HepG2 (cell line): Measurements from ENCODE around the gene ABL2. TPM values are rescaled to one million over a fixed set of nuclear protein-coding genes. Genes with fewer than 3 reads are reported as not detected.

Experiments used
- ATAC-seq: fragments of 200-7000 bp; cut with Tn5 transposase; 3 replicates; pipeline ENCODE4 v1.9.1; 2020; ENCODE audit warnings: mild to moderate bottlenecking, moderate library complexity
- BruUV-seq: library from RNA; stranded (reverse); fragments of 400-500 nt; replicated peaks from 2 replicates; lab custom pipeline; 2021; lab: Mats Ljungman, UMichigan
- CTCF ChIA-PET: fragments of 300-600 bp; formaldehyde crosslinking; extraction: SDS; loops from one replicate; lab custom pipeline; 2021; ENCODE audit warnings: low total read pairs, inconsistent platforms, low intra/inter-chr PET ratio; lab: Yijun Ruan, JAX
- POLR2A ChIA-PET: fragments of 350-600 bp; sonication (Branson Sonifier 250); formaldehyde crosslinking; loops from one replicate; lab custom pipeline; 2020; ENCODE audit warnings: antibody characterized with exemption, inconsistent platforms; lab: Yijun Ruan, JAX
- DNase-seq: peaks from one replicate; pipeline ENCODE4 v3.0.0-alpha.2; 2015; ENCODE audit warnings: low spot score
- FAIRE-seq: peaks from 3 replicates; lab custom pipeline; 2011; peaks lifted over from hg19 to GRCh38; lab: Jason Lieb, UNC
- H2AFZ ChIP-seq: one replicate; pipeline ENCODE4 v1.6.1; 2011; ENCODE audit warnings: low read length, inconsistent platforms
- H3K27ac ChIP-seq: fragments of 300-600 bp; 3 replicates; pipeline ENCODE4 v1.8.0; 2011; ENCODE audit warnings: mixed run types, mild to moderate bottlenecking, mixed read lengths, low read length, inconsistent platforms; ENCODE audit not compliant: insufficient read depth; ENCODE audit errors: extremely low read length
- H3K27me3 ChIP-seq, 2 experiments: fragments of 200-600 bp in 1 of 2; 2 replicates in 1 of 2; 3 replicates in 1 of 2; pipeline versions ENCODE4 v1.6.0 to v1.8.0; 2011; ENCODE audit warnings: low read length in 2 of 2, mild to moderate bottlenecking in 2 of 2, moderate library complexity in 2 of 2, inconsistent platforms in 1 of 2; ENCODE audit not compliant: insufficient read depth in 2 of 2, control insufficient read depth in 1 of 2
- H3K36me3 ChIP-seq, 2 experiments: fragments of 200-600 bp in 1 of 2; replicated peaks in 1 of 2; 2 replicates in 1 of 2; 3 replicates in 1 of 2; pipeline versions ENCODE4 v1.5.1 to v1.8.0; 2011; ENCODE audit warnings: low read length in 2 of 2, inconsistent platforms in 1 of 2; ENCODE audit not compliant: insufficient read depth in 2 of 2, control insufficient read depth in 1 of 2
- H3K4me1 ChIP-seq: 2 replicates; pipeline ENCODE4 v1.5.1; 2012; ENCODE audit warnings: low read length, inconsistent platforms; ENCODE audit not compliant: insufficient read depth
- H3K4me2 ChIP-seq: 2 replicates; pipeline ENCODE4 v1.6.0; 2011; ENCODE audit warnings: low read depth, low read length, inconsistent platforms
- H3K4me3 ChIP-seq, 3 experiments: fragments of 200-600 bp in 1 of 3; sonication (generic), shearing (Covaris generic) in 1 of 3; replicated peaks in 1 of 3; 2 replicates each; pipeline ENCODE4 v1.5.1; 2011 to 2016; ENCODE audit warnings: low read length in 3 of 3, inconsistent platforms in 2 of 3, low read depth in 2 of 3, mild to moderate bottlenecking in 2 of 3, control low read depth in 1 of 3, mixed read lengths in 1 of 3; ENCODE audit not compliant: insufficient read depth in 1 of 3
- H3K79me2 ChIP-seq: one replicate; pipeline ENCODE4 v1.6.1; 2011; ENCODE audit warnings: low read length, inconsistent platforms; ENCODE audit not compliant: insufficient read depth
- H3K9ac ChIP-seq: 2 replicates; pipeline ENCODE4 v1.6.0; 2011; ENCODE audit warnings: mild to moderate bottlenecking, low read depth, low read length, inconsistent platforms; ENCODE audit not compliant: insufficient read depth
- H3K9me3 ChIP-seq: 2 replicates; pipeline ENCODE4 v1.5.1; 2012; ENCODE audit warnings: mild to moderate bottlenecking, low read length
- H4K20me1 ChIP-seq: 2 replicates; pipeline ENCODE4 v1.6.0; 2011; ENCODE audit warnings: inconsistent platforms, mild to moderate bottlenecking, low read length, moderate library complexity; ENCODE audit not compliant: insufficient read depth
- ELF1 ChIP-seq: sonication (generic); formaldehyde crosslinking; IDR thresholded peaks from 2 replicates; pipeline ENCODE4 v1.4.0; 2020; ENCODE audit warnings: missing genetic modification reagents
- GATAD2A ChIP-seq: IDR thresholded peaks from 2 replicates; pipeline ENCODE4 v1.6.1; 2016
- MTA1 ChIP-seq: sonication (generic); formaldehyde crosslinking; IDR thresholded peaks from 2 replicates; pipeline ENCODE4 v1.4.0; 2020; ENCODE audit warnings: missing genetic modification reagents, mild to moderate bottlenecking, borderline replicate concordance
- NFKBIZ ChIP-seq: IDR thresholded peaks from 2 replicates; pipeline ENCODE4 v1.6.1; 2018; ENCODE audit warnings: missing genetic modification reagents, missing compliant biosample characterization
- PCBP2 ChIP-seq: fragments of 200-400 bp; formaldehyde crosslinking; optimal IDR thresholded peaks from 2 replicates; pipeline ENCODE3; 2018; ENCODE audit warnings: low read length, low read depth; ENCODE audit not compliant: poor library complexity, severe bottlenecking
- ZNF331 ChIP-seq: sonication (generic); formaldehyde crosslinking; IDR thresholded peaks from 2 replicates; pipeline ENCODE4 v1.4.0; 2020; ENCODE audit warnings: missing genetic modification reagents
- ZNF460 ChIP-seq: sonication (generic); formaldehyde crosslinking; IDR thresholded peaks from 2 replicates; pipeline ENCODE4 v1.5.1; 2020; ENCODE audit warnings: missing genetic modification reagents, mild to moderate bottlenecking, borderline replicate concordance
- ZNF557 ChIP-seq: sonication (generic); formaldehyde crosslinking; IDR thresholded peaks from 2 replicates; pipeline ENCODE4 v1.4.0; 2020; ENCODE audit warnings: missing genetic modification reagents
- ZNF598 ChIP-seq: sonication (generic); formaldehyde crosslinking; IDR thresholded peaks from 2 replicates; pipeline ENCODE4 v1.5.1; 2020; ENCODE audit warnings: mild to moderate bottlenecking, missing genetic modification reagents, borderline replicate concordance
- ZNF672 ChIP-seq: sonication (generic); formaldehyde crosslinking; IDR thresholded peaks from 2 replicates; pipeline ENCODE4 v1.8.1; 2022; ENCODE audit warnings: missing genetic modification reagents
- ZNF878 ChIP-seq: sonication (generic); formaldehyde crosslinking; IDR thresholded peaks from 2 replicates; pipeline ENCODE4 v1.8.1; 2023; ENCODE audit warnings: mild to moderate bottlenecking, missing genetic modification reagents, moderate library complexity
- WGBS: methylation state at CpG from one replicate; pipeline ENCODE4 v1.1.6; 2017; ENCODE audit warnings: low lambda C conversion rate; 5-methylcytosine and 5-hydroxymethylcytosine counted together
- in situ Hi-C: cut with HindIII; loops from 2 replicates; pipeline ENCODE4 v1.10.0; 2017; ENCODE audit warnings: low pct_unique_long_range_greater_than_20kb; ENCODE audit not compliant: extremely low pct_ligation_motif_present
- intact Hi-C: fragments of 100-400 bp; cut with micrococcal nuclease; formaldehyde crosslinking; loops from one replicate; pipeline ENCODE4 v1.10.0; 2022; ENCODE audit not compliant: unreplicated experiment
- polyA plus RNA-seq, 8 experiments: library from polyadenylated mRNA; depleted of rRNA in 3 of 8; stranded (reverse) in 7 of 8; unstranded in 1 of 8; fragments of >200 nt; fragmentation: Illumina TruSeq in 4 of 8; extraction: Trizol in 4 of 8; gene quantifications; 2 replicates each; pipeline versions ENCODE4 v1.2.1 to v1.2.3, GENCODE V29; 2011 to 2016; ENCODE audit warnings: low read depth in 4 of 8, missing spikeins in 1 of 8, mixed read lengths in 1 of 8; ENCODE audit not compliant: insufficient read depth in 1 of 8
- total RNA-seq, 5 experiments: library from RNA; depleted of rRNA; stranded (reverse); fragments of >200 nt; fragmentation: Illumina TruSeq; extraction: Trizol; gene quantifications; 2 replicates each; pipeline ENCODE4 v1.2.3, GENCODE V29; 2016; ENCODE audit warnings: low read depth in 1 of 5
- TF ChIP-seq, protein P1 (sequence below): sonication (generic); formaldehyde crosslinking; IDR thresholded peaks from 2 replicates; pipeline ENCODE4 v1.4.0; 2020; ENCODE audit warnings: mild to moderate bottlenecking, missing genetic modification reagents
- TF ChIP-seq, protein P2 (sequence below): sonication (generic); formaldehyde crosslinking; IDR thresholded peaks from 2 replicates; pipeline ENCODE4 v1.4.0; 2020; ENCODE audit warnings: low read depth, mild to moderate bottlenecking, missing genetic modification reagents
- TF ChIP-seq, protein P3 (sequence below): sonication (generic); formaldehyde crosslinking; IDR thresholded peaks from 2 replicates; pipeline ENCODE4 v1.5.1; 2020; ENCODE audit warnings: missing genetic modification reagents, mild to moderate bottlenecking, borderline replicate concordance

ABL2 gene
- total and polyA plus RNA-seq, 2 of the 13 experiments (the other 11 are each of a cell fraction or from before 2014, with no cell fraction given): 5.8 to 6.0 TPM

DNA sequence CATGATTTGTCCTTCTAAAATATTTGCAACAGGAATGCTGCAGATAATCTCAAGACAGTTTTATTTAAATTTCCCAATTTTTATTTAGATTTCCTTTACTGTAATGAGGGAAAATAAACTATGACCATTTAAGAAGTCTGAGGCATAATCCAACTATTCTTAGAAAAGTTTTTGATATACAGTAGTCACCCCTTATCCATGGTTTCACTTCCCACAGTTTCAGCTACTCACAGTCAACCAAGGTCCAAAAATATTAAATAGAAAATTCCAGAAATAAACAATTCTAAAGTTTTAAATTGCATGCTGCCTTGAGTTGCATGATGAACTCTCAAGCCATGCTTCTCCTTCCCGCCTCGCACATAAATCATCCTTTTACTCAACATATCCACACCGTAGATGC is 114.3 kb downstream of the ABL2 start:
- Histone ChIP-seq H3K27ac (no peak overlapping the region), H4K20me1 (no peaks in the 10 kb centered on the region), H3K4me1 (peaks cover 10% of the 10 kb centered on the region; the same call in 1 of the 2 replicates), H3K4me2 (no peak overlapping the region), H3K9me3 (no peaks in the 10 kb centered on the region), H3K9ac (no peak overlapping the region), H3K79me2 (no peaks in the 10 kb centered on the region), H3K4me3 (no peak overlapping the region), H3K27me3 (no peaks in the 10 kb centered on the region), H3K36me3 (peaks cover 9 to 70% of the 10 kb centered on the region in 2 experiments), H2AFZ (no peak overlapping the region)
- CTCF ChIA-PET: no interaction called here
- in situ Hi-C loops (no loop called here), intact Hi-C loops (no loop called here)
- no peak for FAIRE-seq
- POLR2A ChIA-PET: no interaction called here
- no TSS peak for BruUV-seq
- DNase-seq: no peak
- WGBS: 96% methylated on average over 3 of the region's 3 CpGs
- no peak for ATAC-seq
- TF ChIP-seq GATAD2A (CRISPR knock-in tag) (no peak), PCBP2 (no peak), MTA1 (no peak)

DNA sequence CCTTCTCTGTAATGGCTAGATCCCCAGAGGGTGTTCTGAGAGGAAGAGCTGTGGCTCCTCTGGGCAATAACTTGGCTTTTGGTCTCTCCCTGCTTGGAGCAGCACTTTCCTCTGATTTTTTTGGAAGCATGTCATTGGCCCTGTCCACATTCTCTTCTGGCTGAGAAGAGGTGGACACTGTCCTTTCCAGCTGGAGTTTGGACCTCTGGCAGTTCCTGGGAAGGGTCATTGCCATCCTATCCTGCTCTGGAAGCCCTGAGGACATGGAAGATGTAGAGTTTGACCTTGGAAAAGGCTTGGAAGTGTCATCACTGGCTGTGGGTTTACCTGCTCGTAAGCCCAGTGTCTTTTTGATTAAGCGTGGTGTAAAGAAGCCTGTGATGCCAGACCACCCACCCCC is 120.8 kb downstream of the ABL2 start:
- Histone ChIP-seq H3K27ac (no peak overlapping the region), H3K4me2 (no peak overlapping the region), H2AFZ (no peak overlapping the region), H3K9ac (no peak overlapping the region), H3K9me3 (no peaks in the 10 kb centered on the region), H3K79me2 (no peaks in the 10 kb centered on the region), H3K27me3 (no peaks in the 10 kb centered on the region), H3K4me3 (no peak overlapping the region), H3K36me3 (peaks cover 19 to 55% of the 10 kb centered on the region in 2 experiments), H4K20me1 (no peaks in the 10 kb centered on the region), H3K4me1 (peaks cover 44% of the 10 kb centered on the region)
- ChIA-PET POLR2A (no interaction called here), CTCF (no interaction called here)
- ATAC-seq: no peak
- no TSS peak for BruUV-seq
- intact Hi-C loops: loop anchor here (5.0 kb wide), 1 partner anchor 84 kb away; no protein-coding TSS in a partner anchor
- no peak for FAIRE-seq
- 100% methylated on average over 1 of the region's 2 CpGs for WGBS
- in situ Hi-C loops: no loop called here
- DNase-seq: no peak
- TF ChIP-seq ZNF331 (CRISPR knock-in tag): no peak
- TF ChIP-seq ELF1 (CRISPR knock-in tag): no peak
- no peak for TF ChIP-seq ZNF878
- TF ChIP-seq, protein P1, sequence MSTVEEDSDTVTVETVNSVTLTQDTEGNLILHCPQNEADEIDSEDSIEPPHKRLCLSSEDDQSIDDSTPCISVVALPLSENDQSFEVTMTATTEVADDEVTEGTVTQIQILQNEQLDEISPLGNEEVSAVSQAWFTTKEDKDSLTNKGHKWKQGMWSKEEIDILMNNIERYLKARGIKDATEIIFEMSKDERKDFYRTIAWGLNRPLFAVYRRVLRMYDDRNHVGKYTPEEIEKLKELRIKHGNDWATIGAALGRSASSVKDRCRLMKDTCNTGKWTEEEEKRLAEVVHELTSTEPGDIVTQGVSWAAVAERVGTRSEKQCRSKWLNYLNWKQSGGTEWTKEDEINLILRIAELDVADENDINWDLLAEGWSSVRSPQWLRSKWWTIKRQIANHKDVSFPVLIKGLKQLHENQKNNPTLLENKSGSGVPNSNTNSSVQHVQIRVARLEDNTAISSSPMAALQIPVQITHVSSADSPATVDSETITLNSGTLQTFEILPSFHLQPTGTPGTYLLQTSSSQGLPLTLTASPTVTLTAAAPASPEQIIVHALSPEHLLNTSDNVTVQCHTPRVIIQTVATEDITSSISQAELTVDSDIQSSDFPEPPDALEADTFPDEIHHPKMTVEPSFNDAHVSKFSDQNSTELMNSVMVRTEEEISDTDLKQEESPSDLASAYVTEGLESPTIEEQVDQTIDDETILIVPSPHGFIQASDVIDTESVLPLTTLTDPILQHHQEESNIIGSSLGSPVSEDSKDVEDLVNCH (CRISPR knock-in tag): no peak
- TF ChIP-seq, protein P2, sequence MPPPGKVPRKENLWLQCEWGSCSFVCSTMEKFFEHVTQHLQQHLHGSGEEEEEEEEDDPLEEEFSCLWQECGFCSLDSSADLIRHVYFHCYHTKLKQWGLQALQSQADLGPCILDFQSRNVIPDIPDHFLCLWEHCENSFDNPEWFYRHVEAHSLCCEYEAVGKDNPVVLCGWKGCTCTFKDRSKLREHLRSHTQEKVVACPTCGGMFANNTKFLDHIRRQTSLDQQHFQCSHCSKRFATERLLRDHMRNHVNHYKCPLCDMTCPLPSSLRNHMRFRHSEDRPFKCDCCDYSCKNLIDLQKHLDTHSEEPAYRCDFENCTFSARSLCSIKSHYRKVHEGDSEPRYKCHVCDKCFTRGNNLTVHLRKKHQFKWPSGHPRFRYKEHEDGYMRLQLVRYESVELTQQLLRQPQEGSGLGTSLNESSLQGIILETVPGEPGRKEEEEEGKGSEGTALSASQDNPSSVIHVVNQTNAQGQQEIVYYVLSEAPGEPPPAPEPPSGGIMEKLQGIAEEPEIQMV: no peak
- no peak for TF ChIP-seq ZNF460 (CRISPR knock-in tag)
- TF ChIP-seq ZNF672 (CRISPR knock-in tag): no peak
- no peak for TF ChIP-seq NFKBIZ (CRISPR knock-in tag)
- TF ChIP-seq, protein P3, sequence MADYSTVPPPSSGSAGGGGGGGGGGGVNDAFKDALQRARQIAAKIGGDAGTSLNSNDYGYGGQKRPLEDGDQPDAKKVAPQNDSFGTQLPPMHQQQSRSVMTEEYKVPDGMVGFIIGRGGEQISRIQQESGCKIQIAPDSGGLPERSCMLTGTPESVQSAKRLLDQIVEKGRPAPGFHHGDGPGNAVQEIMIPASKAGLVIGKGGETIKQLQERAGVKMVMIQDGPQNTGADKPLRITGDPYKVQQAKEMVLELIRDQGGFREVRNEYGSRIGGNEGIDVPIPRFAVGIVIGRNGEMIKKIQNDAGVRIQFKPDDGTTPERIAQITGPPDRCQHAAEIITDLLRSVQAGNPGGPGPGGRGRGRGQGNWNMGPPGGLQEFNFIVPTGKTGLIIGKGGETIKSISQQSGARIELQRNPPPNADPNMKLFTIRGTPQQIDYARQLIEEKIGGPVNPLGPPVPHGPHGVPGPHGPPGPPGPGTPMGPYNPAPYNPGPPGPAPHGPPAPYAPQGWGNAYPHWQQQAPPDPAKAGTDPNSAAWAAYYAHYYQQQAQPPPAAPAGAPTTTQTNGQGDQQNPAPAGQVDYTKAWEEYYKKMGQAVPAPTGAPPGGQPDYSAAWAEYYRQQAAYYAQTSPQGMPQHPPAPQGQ (CRISPR knock-in tag): no peak
- TF ChIP-seq ZNF598 (CRISPR knock-in tag): no peak
- no peak for TF ChIP-seq ZNF557 (CRISPR knock-in tag)
